HT-29 (cell line): ENCODE data around the gene SLC39A8. TPM values are rescaled to one million over a fixed set of nuclear protein-coding genes. Genes with fewer than 3 reads are reported as not detected.
"Not testable (repeated sequence)": the region's sequence is repeated elsewhere in the genome, so short reads cannot be mapped to it uniquely, and the experiment has no call there.

ENCODE experiments used
- DNase-seq: peaks from one replicate; pipeline ENCODE4 v3.0.0-alpha.2; 2015; ENCODE audit warnings: low spot score
- total RNA-seq: library from RNA; depleted of rRNA; stranded (reverse); fragments of >200 nt; shearing (Covaris generic); gene quantifications from 2 replicates; pipeline ENCODE4 v1.2.3, GENCODE V29; 2014

The SLC39A8 gene
- total RNA-seq, 1 experiment from 2014 or later, result 14.6 TPM

- no peak for DNase-seq
Observed at GRCh38 chr4:102301167-102301566, 44.1 kb downstream of the SLC39A8 start.

- DNase-seq, result peak; percentile 57
Observed at GRCh38 chr4:102299354-102300107, 45.8 kb downstream of the SLC39A8 start.

- no peak for DNase-seq
Observed at GRCh38 chr4:102298716-102299115, 46.6 kb downstream of the SLC39A8 start.

- DNase-seq, result no peak
Observed at GRCh38 chr4:102295153-102295862, 50.0 kb downstream of the SLC39A8 start.

- no peak for DNase-seq
Observed at GRCh38 chr4:102288497-102288896, 56.8 kb downstream of the SLC39A8 start.

- DNase-seq, result no peak
Observed at GRCh38 chr4:102285831-102286230, 59.5 kb downstream of the SLC39A8 start.

GRCh38 chr4:102281171-102281839, 64.0 kb downstream of the SLC39A8 start:
- no peak for DNase-seq

GRCh38 chr4:102273317-102273716, 72.0 kb downstream of the SLC39A8 start:
- DNase-seq, result not testable (repeated sequence)

GRCh38 chr4:102272318-102272717, 73.0 kb downstream of the SLC39A8 start:
- DNase-seq, result no peak

GRCh38 chr4:102268355-102268754, 76.9 kb downstream of the SLC39A8 start:
- DNase-seq, result no peak

- DNase-seq, result peak; percentile 66
Observed at GRCh38 chr4:102263024-102263787, 82.1 kb downstream of the SLC39A8 start.

GRCh38 chr4:102259702-102260101, 85.6 kb downstream of the SLC39A8 start:
- no peak for DNase-seq

GRCh38 chr4:102259081-102259480, 86.2 kb downstream of the SLC39A8 start:
- no peak for DNase-seq

GRCh38 chr4:102256321-102256720, 89.0 kb downstream of the SLC39A8 start:
- no peak for DNase-seq

GRCh38 chr4:102253860-102254259, 91.4 kb downstream of the SLC39A8 start:
- peak; percentile 28 for DNase-seq

GRCh38 chr4:102252171-102252570, 93.1 kb downstream of the SLC39A8 start:
- DNase-seq, result no peak

- DNase-seq, result no peak
Observed at GRCh38 chr4:102250341-102250740, 94.9 kb downstream of the SLC39A8 start.

GRCh38 chr4:102247041-102247440, 98.2 kb downstream of the SLC39A8 start:
- DNase-seq, result no peak

GRCh38 chr4:102246416-102246815, 98.9 kb downstream of the SLC39A8 start:
- DNase-seq, result peak; percentile 17

GRCh38 chr4:102244878-102245535, 100.3 kb downstream of the SLC39A8 start:
- no peak for DNase-seq

GRCh38 chr4:102243296-102243695, 102.0 kb downstream of the SLC39A8 start:
- not testable (repeated sequence) for DNase-seq
